GM19238 (cell line): ENCODE measurements around the gene TMA7.
A peak's percentile ranks its signal among the peaks of the same experiment; 100 is the strongest.
"Not testable (repeated sequence)": the region's sequence is repeated elsewhere in the genome, so short reads cannot be mapped to it uniquely, and the experiment has no call there.

ENCODE experiments used
- DNase-seq: peaks from one replicate; pipeline ENCODE4 v3.0.0; 2011; ENCODE audit warnings: low spot score; ENCODE audit not compliant: insufficient read length

Gene TMA7

DNA sequence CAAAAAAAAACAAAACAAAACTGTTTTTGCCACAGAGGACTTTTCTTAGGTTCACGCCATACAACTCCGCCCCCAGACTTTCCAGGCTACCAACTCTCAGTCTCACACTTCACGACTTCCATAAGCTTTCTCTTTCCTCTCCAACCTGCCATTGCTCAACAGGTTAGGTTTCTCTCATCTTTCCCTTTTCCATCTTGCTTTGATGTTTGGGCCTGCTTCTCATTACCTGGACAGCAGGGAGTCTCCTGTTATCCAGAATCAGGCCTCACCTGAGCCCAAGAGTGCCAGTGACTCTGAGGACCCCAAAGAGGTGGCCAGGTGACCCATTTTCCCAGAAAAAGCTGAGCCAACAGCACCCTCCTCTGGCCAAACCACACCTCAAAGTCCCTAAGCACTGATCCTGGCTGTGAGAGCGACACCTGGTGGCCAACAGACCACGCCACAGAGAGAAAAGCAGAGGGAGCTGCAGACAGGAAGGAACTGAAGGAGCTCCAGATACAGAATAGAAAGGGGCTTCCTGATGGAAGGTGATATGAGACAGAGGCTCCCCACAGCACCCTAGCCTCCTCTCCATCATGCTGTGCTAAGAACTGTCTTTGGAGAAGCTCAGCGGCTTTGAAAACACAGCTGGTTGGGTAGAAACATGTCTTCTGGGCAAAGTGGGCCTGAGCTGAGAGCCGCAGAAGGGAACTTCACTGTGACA lies 4.1 kb upstream of the TMA7 start:
- peak; percentile 77 for DNase-seq

DNA sequence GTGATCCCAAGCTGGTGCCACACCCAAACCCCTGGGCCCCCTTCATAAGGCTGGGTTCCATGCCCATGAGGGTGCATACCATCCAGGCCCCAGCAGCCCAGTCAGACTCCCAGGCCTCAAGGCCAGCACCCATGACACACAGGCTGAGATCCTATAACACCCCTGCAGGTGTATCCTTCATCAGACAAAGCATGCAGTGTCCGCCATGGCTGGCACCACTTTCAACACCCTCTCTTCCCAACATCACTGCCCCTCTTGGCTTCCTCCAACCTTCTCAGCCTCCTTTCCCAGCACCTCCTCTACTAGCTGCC lies 3.6 kb upstream of the TMA7 start:
- no peak for DNase-seq

DNA sequence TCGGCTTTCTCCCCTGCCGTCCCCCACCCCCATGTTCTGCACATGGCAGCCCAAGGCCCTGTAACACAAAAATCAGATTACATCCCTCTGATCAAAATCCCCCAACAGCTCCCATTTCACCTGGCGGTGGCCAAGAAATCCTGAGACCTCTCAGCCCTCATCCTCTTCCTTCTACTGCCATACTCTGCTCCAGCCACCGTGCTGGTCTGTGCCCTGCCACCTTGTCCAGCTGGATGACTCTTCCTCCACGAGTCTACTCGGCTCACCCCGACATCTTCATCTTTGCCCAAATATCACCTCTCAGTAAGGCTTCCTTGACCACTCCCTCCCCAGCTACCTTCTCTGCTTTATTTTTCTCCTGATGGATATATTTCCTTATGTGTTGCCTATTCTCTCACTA lies 3.2 kb upstream of the TMA7 start:
- no peak for DNase-seq

DNA sequence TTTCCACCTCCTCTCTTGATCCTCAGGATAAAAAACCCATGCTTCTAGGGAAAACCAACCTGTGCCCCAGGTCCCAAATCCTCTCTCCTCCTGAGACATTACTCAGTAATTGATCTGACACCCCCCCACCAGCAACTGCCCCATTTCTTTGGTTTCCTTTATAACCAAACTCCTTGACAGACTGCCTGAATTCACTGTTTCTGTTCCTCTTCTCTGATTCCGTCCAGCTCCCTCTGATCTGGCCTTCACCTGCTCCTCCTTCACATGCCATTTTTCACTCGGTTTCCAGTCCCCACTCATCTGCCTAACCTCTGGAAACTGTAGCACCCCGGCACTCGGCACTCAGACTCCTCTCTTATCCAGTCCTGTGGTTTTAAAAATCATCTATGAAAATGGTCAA lies 2.2 kb upstream of the TMA7 start:
- DNase-seq, result no peak

DNA sequence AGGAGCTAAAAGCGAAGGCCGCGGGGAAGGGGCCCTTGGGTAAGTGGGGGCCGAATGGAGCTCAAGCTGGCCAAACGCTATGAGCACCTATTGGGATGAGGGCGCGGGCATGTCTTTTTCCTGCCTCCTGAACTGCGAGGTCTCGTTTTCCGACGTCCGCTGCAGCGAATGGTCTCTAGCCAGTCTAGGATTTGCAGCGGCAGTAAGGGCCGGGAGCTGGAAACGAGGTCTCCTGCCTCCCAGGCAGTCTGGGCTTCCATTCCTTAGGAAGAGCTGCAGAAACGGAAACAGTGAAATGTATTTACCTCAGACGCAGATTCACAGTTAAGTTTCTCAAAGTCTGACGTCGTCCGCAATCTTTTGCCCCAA lies 517 bp downstream of the TMA7 start:
- DNase-seq, result no peak

DNA sequence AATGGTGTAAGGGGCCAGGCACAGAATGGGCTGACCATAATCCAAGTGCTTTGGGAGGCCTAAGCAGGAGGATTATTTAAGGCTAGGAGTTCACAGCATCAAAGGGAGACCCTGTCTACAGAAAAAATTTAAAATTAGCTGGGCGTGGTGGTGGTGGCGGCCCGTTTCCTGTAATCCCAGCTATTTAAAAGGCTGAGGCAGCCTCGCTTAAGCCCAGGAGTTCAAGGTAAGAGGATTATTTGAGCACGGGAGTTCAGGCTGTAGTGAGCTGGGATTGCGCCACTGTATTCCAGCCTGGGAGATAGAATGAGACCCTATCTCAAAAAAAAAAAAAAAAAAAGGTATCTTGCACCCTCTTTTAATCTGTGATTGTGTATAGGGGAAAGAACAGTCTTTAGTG lies 1.9 kb downstream of the TMA7 start:
- no peak for DNase-seq

DNA sequence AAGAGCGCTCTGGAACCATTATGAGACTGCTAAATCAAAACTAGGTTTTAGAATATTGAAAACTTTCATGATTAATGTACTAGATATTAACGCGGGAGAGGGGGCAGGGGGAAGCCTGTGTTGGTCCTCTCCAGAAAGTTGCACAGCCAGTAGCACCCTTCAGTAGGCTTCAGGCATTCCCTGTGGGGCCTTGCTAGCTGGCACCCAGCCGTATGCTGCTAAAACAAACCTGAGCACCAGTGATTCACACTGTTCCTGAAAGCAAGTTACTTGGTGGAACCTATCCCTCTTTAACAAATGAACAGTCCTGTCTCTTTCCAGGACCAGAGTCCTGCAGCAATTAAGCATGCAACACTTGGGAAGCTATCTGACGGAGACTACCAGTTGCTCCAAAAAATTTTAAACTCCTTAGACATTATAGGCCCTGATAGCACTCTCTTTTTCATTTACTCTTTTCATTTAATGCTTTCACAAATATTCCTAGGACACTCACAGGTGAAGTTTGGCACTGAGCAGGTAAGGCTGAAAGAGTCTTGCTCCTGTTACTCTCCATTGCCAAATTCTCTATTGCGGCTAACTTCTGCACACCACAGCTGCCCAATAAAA lies 5.3 kb downstream of the TMA7 start:
- no peak for DNase-seq

DNA sequence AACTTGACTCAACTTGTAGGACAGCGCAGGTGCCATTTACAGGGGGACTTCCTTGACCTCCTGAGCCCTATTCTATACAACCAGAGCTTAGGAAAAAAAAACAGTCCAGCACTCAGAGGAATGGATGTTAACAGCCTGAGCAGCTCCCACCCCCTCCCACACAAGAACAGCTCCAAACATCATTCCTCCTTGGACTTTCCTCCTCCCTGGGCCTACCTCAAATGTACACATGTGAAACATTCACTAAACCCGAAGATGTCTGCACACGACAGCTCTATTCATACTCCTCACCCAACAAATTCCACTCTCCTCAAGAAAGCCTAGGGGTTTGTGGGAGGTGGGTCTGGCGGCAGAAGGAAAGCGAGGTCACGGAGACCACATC lies 6.0 kb downstream of the TMA7 start:
- no peak for DNase-seq

DNA sequence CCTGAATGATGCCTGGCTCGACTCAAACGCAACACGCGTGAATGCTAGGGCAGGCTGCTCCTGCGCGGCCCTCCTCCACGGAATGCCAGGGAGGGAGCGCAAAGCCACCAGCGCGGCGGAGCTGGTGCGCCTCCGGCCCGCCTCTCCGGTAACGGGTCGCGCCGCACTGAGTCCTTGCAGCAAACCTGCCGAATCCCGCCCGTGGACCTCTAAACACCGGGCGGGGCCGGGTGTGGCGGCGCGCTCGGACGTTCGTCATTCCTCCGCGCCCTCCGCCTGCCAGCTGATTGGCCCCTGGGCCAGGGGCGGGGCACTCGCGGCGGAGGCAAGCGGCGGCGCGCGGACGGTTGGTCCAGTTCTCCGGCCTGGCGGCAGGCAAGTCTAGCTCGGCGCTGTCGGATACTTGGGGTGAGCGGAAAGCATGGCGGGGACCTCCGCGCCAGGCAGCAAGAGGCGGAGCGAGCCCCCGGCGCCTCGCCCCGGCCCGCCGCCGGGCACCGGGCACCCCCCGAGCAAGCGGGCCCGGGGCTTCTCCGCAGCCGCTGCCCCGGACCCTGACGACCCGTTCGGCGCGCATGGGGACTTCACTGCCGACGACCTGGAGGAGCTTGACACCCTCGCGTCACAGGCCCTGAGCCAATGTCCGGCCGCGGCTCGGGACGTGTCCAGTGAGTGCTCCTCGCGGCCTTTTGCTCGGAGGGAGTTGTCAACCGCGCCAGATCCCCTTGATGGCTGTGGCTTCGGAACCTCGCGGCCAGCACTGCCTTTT lies 6.6 kb downstream of the TMA7 start, which contains the start of gene ATRIP:
Gene ATRIP (plus strand): TSS at position 313 of the 769 bp plus-strand sequence. CDS start 109 bp downstream, at position 422.
- DNase-seq, result peak; percentile 87

DNA sequence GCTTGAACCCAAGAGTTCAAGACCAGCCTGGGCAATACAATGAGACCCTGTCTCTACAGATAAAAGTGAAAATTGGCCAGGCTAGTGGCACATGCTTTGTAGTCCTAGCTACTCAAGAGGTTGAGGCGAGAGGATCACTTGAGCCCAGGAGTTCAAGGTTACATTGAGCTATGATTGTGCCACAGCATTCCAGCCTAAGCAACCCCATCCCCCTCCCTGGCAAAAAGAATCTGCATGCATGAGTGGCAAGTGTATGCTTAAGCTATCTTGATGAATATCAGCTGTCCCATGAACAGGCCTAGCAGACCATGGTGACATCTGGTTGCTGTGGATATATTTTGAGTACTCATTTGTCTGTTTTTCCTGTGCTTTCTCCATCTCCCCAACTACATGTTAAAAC lies 11.2 kb downstream of the TMA7 start:
- no peak for DNase-seq

DNA sequence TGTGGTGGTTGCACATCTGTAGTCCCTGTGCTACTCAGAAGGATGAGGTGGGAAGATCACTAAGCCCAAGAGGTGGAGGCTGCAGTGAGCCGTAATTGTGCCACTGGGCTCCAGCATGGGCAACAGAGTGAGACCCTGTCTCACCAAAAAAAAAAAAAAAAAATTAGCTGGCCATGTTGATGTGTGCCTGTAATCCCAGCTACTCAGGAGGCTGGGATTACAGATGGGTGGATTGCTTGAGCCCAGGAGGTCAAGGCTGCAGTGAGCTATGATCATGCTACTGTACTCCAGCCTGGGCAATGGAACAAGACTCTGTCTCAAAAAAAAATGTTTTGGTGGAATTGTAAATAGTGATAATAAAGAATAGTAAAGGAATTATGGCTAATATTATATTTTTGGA lies 16.4 kb downstream of the TMA7 start:
- no peak for DNase-seq

DNA sequence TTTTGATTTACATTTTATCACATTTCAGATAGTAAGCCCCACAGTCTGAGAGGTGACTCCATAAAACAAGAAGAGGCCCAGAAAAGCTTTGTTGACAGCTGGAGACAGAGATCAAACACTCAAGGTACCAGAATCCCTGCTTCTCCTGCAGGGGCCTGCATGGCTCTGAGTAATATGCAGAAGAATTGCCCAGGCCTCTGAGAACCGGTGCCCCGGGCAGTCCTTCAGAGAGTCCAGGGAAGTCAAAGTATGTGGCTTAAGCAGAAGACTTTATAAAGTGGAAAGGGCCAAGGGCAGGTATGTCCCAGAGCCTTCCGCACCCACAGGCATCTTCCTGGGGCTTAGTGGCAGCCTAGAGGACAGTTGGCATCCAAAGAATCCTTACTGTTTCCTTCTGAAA lies 19.3 kb downstream of the TMA7 start:
- DNase-seq, result no peak

DNA sequence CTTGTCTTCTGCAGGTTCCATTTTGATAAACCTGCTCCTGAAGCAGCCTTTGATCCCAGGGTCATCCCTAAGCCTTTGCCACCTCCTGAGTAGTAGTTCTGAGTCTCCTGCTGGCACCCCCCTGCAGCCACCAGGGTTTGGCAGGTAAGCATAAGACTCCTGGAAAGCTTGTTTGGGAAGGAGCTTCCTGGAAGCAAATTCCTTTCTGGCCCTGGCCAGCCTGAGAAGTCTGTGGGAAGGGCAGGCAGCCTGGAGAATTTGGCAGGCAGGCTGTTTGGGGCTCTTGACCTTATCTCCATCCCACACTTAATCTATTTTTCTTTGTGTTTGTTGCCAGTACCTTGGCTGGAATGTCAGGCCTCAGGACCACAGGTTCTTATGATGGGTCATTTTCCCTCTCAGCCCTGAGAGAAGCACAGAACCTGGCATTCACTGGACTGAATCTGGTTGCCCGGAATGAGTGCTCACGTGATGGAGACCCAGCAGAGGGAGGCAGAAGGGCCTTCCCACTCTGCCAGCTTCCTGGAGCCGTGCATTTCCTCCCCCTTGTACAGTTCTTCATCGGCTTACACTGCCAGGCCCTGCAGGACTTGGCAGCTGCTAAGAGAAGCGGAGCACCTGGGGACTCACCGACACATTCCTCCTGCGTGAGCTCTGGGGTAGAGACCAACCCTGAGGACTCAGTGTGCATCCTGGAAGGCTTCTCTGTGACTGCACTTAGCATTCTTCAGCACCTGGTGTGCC lies 19.9 kb downstream of the TMA7 start:
- no peak for DNase-seq

DNA sequence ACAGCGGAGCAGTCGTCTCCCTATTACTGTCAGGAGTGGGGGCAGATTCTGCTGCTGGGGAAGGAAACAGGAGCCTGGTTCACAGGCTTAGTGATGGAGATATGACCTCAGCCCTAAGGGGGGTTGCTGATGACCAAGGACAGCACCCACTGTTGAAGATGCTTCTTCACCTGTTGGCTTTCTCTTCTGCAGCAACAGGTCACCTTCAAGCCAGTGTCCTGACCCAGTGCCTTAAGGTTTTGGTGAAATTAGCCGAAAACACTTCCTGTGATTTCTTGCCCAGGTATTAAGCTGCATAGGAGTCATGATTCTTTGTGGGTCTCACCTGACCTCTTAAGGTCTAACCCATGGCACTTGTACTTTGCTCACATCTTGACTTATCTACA lies 20.5 kb downstream of the TMA7 start:
- DNase-seq, result no peak

DNA sequence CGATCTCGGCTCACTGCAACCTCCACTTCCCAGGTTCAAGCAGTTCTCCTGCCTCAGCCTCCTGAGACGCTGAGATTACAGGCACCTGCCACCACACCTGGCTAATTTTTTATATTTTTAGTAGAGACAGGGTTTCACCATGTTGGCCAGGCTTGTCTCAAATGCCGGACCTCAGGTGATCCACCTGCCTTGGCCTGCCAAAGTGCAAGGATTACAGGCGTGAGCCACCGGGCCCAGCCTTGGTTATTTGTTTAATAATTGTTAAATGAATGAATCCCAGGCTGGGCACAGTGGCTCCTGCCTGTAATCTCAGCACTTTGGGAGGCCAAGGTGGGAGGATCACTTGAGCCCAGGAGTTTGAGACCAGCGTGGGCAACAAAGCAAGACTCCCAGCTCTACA lies 21.7 kb downstream of the TMA7 start:
- DNase-seq, result not testable (repeated sequence)

DNA sequence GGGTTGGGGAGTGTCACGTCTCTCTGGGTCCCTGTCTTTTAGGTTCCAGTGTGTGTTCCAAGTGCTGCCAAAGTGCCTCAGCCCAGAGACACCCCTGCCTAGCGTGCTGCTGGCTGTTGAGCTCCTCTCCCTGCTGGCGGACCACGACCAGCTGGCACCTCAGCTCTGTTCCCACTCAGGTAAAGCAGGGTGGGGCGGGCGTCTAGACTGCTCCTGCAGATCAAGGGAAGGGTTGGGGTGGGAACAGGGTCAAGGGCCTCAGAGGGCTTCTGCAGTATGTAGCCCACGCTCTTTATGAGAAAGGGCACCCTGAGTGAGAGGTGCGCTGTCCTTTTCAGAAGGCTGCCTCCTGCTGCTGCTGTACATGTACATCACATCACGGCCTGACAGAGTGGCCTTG lies 23.6 kb downstream of the TMA7 start:
- DNase-seq, result no peak

DNA sequence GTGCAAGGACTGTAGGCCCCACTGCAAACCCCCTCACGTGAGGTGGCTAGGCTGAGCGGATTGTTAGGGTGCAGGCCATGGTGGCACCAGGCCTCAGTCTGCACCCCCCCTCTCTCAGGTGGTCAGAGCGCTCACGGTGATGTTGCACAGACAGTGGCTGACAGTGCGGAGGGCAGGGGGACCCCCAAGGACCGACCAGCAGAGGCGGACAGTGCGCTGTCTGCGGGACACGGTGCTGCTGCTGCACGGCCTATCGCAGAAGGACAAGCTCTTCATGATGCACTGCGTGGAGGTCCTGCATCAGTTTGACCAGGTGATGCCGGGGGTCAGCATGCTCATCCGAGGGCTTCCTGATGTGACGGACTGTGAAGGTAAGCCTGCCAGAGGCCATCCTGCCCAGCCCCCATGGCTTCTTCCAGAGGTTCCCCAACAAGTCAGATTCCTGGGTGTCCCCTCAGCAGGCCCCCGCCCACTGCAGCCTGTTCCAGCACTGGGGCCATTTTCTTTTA lies 24.7 kb downstream of the TMA7 start:
- no peak for DNase-seq

DNA sequence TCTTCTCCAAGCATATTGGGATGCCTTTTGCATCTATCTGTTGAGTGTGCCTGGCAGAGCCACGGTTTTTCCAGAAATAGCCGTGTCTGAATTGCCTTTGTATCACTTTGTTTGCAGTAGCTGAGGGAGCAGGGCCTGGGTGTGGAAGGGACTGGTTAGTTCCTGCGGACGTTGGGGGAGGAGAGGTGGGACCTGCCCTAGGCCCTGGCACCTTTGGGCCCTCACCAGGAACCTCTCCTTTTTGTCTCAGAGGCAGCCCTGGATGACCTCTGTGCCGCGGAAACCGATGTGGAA lies 25.1 kb downstream of the TMA7 start:
- DNase-seq, result no peak

DNA sequence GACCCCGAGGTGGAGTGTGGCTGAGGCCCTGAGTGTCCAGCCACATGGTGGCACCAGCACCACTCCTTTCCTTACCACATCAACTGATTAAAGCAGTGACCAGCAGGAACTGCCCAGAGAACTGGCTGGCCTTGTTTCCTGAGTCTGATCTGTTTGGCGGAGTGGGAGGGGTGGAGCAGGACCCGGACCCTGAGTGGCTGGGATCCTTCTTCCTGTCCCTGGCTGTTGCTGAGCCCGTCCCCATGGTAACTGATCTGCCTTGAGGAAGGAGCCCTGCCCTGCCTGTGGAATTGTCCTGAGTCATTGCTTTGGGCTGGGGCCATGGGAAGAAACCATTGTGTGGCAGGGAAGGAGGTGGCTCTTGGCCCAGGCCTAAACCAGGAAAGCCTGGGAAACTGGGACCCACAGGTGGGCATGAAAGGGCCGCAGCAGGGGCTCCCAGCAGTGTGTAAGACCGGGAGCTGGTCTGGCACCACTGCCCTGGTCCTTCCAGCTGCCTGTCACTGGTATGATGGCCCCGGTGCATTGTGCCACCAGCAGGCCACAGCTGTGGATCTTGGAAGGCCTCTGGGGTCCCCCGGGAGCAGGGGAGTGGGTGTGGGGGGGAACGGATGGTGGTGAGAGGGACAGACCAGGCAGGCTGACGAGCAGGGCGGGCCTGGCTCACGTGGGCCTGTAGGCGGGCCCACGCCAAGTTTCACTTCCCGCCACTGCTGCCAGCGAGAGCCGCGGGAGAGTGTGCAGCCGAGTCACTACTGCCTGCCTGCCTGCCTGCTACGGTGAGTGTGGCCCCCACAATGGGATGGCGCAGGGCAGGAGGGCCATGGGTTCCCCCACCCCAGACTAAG lies 25.7 kb downstream of the TMA7 start:
- DNase-seq, result peak; percentile 91

DNA sequence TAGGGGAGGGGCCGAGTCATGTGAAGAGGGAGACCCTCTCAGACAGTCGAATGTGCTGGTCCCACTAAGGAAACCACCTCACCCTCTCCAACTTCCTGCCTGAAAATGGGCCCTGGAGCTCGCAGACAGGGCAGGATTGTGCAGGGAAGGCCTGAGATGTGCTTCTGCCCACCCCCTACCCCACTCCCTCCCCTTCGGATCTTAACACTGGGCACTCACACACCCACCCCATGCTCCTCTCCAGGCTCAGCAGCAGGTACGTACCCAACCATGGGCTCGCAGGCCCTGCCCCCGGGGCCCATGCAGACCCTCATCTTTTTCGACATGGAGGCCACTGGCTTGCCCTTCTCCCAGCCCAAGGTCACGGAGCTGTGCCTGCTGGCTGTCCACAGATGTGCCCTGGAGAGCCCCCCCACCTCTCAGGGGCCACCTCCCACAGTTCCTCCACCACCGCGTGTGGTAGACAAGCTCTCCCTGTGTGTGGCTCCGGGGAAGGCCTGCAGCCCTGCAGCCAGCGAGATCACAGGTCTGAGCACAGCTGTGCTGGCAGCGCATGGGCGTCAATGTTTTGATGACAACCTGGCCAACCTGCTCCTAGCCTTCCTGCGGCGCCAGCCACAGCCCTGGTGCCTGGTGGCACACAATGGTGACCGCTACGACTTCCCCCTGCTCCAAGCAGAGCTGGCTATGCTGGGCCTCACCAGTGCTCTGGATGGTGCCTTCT lies 26.5 kb downstream of the TMA7 start:
- no peak for DNase-seq

DNA sequence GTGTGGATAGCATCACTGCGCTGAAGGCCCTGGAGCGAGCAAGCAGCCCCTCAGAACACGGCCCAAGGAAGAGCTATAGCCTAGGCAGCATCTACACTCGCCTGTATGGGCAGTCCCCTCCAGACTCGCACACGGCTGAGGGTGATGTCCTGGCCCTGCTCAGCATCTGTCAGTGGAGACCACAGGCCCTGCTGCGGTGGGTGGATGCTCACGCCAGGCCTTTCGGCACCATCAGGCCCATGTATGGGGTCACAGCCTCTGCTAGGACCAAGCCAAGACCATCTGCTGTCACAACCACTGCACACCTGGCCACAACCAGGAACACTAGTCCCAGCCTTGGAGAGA lies 27.0 kb downstream of the TMA7 start:
- no peak for DNase-seq
